Loucy (cell line): Measurements from ENCODE around the gene PAPSS2.

ENCODE experiments used
- EZH2phosphoT487 ChIP-seq: fragments of 200-600 bp; IDR thresholded peaks from 2 replicates; pipeline ENCODE4 v1.6.1; 2018; ENCODE audit warnings: antibody characterized with exemption, mild to moderate bottlenecking, moderate library complexity, borderline replicate concordance
- TF ChIP-seq, protein P1 (sequence below): fragments of 200-600 bp; sonication (generic); conservative IDR thresholded peaks from 2 replicates; pipeline ENCODE4 v1.5.1; 2014; ENCODE audit warnings: mild to moderate bottlenecking, antibody characterized with exemption, low read length

DNA sequence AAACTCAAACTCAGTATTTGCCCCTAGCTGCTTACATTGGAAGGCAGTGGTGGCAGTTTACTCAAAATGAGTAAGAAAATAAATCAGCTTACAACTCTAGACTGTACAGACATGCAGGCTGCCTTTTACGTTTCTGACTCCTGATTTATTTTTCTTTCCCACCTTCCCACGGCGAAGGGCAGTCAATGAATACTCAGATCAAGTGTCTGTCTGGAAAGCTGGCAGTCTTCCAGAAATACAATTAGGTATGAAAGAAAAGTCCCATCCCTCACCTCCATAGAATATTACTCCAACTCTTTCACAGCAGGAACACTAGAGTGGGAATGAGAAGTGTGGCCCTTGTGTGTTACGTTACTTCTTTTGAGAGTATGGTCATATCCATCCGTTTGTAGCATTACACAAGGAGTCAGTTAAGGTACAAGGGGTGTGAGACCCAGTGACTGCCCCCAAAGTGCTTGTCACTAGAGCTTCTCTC lies 1.3 kb upstream of the PAPSS2 start:
- TF ChIP-seq, protein P1, sequence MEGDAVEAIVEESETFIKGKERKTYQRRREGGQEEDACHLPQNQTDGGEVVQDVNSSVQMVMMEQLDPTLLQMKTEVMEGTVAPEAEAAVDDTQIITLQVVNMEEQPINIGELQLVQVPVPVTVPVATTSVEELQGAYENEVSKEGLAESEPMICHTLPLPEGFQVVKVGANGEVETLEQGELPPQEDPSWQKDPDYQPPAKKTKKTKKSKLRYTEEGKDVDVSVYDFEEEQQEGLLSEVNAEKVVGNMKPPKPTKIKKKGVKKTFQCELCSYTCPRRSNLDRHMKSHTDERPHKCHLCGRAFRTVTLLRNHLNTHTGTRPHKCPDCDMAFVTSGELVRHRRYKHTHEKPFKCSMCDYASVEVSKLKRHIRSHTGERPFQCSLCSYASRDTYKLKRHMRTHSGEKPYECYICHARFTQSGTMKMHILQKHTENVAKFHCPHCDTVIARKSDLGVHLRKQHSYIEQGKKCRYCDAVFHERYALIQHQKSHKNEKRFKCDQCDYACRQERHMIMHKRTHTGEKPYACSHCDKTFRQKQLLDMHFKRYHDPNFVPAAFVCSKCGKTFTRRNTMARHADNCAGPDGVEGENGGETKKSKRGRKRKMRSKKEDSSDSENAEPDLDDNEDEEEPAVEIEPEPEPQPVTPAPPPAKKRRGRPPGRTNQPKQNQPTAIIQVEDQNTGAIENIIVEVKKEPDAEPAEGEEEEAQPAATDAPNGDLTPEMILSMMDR, result no peak
- no peak for TF ChIP-seq EZH2phosphoT487
